Measurements from ENCODE around the gene TREML1. TPM values are rescaled to one million over a fixed set of nuclear protein-coding genes. Genes with fewer than 3 reads are reported as not detected.
"Not testable (repeated sequence)": the region's sequence is repeated elsewhere in the genome, so short reads cannot be mapped to it uniquely, and the experiment has no call there.

The TREML1 gene
- total RNA-seq, 1 donor from 2014 or later = not detected

GRCh38 chr6:41119508-41119907 is 34.6 kb downstream of the TREML1 start:
- peaks cover 4% of the 10 kb centered on the region for H3K27me3 Mint-ChIP-seq (ENCODE audit: insufficient read depth, low read depth)
- TF ChIP-seq EZH2 (IDR thresholded peaks at IDR 0.05) (no peak), EZH2phosphoT487 (IDR thresholded peaks at IDR 0.05) (no peak)
- TF ChIP-seq, protein P1, sequence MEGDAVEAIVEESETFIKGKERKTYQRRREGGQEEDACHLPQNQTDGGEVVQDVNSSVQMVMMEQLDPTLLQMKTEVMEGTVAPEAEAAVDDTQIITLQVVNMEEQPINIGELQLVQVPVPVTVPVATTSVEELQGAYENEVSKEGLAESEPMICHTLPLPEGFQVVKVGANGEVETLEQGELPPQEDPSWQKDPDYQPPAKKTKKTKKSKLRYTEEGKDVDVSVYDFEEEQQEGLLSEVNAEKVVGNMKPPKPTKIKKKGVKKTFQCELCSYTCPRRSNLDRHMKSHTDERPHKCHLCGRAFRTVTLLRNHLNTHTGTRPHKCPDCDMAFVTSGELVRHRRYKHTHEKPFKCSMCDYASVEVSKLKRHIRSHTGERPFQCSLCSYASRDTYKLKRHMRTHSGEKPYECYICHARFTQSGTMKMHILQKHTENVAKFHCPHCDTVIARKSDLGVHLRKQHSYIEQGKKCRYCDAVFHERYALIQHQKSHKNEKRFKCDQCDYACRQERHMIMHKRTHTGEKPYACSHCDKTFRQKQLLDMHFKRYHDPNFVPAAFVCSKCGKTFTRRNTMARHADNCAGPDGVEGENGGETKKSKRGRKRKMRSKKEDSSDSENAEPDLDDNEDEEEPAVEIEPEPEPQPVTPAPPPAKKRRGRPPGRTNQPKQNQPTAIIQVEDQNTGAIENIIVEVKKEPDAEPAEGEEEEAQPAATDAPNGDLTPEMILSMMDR (IDR thresholded peaks at IDR 0.05) = no peak

GRCh38 chr6:41115027-41115426 is 39.1 kb downstream of the TREML1 start:
- H4K20me1 ChIP-seq (ENCODE audit: low read depth); H3K36me3 Mint-ChIP-seq; H3F3A ChIP-seq (ENCODE audit: low read depth); H3K9me3 ChIP-seq (ENCODE audit: low read depth); H3K36me3 ChIP-seq; H2AFZ ChIP-seq (replicated peaks); H3K4me2 ChIP-seq; H3K27me3 Mint-ChIP-seq (ENCODE audit: insufficient read depth, low read depth); H3K9ac ChIP-seq; H3K9me3 Mint-ChIP-seq; H3K4me3 ChIP-seq; H3K4me3 Mint-ChIP-seq; H3K4me1 Mint-ChIP-seq; DNase-seq (ENCODE audit: low spot score); H3K27me3 ChIP-seq; H3K79me2 ChIP-seq (ENCODE audit: low read depth); H3K4me1 ChIP-seq; H3K27ac Mint-ChIP-seq; H3K27ac ChIP-seq: not testable (repeated sequence)

More at GRCh38 chr6:41119508-41119907, 34.6 kb downstream of the TREML1 start:
- H3K4me1 Mint-ChIP-seq = no peaks in the 10 kb centered on the region
- H3K4me3 Mint-ChIP-seq = no peak overlapping the region
- peaks cover 2% of the 10 kb centered on the region for H3K36me3 Mint-ChIP-seq
- no peaks in the 10 kb centered on the region for H3K9me3 ChIP-seq (ENCODE audit: low read depth)
- peaks cover 7% of the 10 kb centered on the region for H3K4me1 ChIP-seq
- H2AFZ ChIP-seq (replicated peaks) = no peak overlapping the region
- no peak overlapping the region for H3K9ac ChIP-seq
- H4K20me1 ChIP-seq (ENCODE audit: low read depth) = no peaks in the 10 kb centered on the region
- no peak overlapping the region for H3K4me3 ChIP-seq
- no peaks in the 10 kb centered on the region for H3F3A ChIP-seq (ENCODE audit: low read depth)
- H3K79me2 ChIP-seq (ENCODE audit: low read depth) = no peaks in the 10 kb centered on the region
- no peak overlapping the region for H3K27ac ChIP-seq
- H3K4me2 ChIP-seq = no peak overlapping the region
- no peak for DNase-seq (ENCODE audit: low spot score)
- H3K9me3 Mint-ChIP-seq = no peaks in the 10 kb centered on the region
- no peaks in the 10 kb centered on the region for H3K36me3 ChIP-seq
- no peak overlapping the region for H3K27ac Mint-ChIP-seq
- H3K27me3 ChIP-seq = no peaks in the 10 kb centered on the region

DNA sequence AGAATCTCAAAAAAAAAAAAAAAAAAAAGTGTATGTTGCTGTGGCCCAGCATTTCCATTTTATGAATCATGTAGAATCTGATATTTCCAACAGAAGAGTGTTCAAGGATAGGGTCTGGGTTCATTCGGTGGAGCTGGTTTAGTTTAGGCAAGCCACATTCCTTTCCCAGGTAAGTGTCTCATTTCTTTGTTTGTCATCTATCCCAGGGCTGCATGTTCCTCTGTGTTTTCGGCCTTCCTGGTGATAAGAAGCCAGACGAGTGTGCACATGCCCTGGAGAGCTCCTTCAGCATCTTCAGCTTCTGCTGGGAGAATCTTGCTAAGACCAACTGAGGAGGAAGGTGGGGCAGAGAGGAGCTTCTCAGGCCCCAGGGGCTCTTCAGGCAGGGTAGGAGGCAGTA is 43.1 kb downstream of the TREML1 start:
- Mint-ChIP-seq H3K4me3 (no peak overlapping the region), H3K4me1 (no peaks in the 10 kb centered on the region), H3K27me3 (ENCODE audit: insufficient read depth, low read depth) (peaks cover 2% of the 10 kb centered on the region), H3K27ac (no peak overlapping the region), H3K36me3 (no peaks in the 10 kb centered on the region), H3K9me3 (no peaks in the 10 kb centered on the region)
- no peak overlapping the region for H3K9ac ChIP-seq
- no peak overlapping the region for H3K4me2 ChIP-seq
- H3K9me3 ChIP-seq (ENCODE audit: low read depth) = no peaks in the 10 kb centered on the region
- no peaks in the 10 kb centered on the region for H3K4me1 ChIP-seq
- no peak overlapping the region for H3K4me3 ChIP-seq
- no peak overlapping the region for H2AFZ ChIP-seq (replicated peaks)
- H3K27ac ChIP-seq = no peak overlapping the region
- H3K79me2 ChIP-seq (ENCODE audit: low read depth) = no peaks in the 10 kb centered on the region
- no peak for TF ChIP-seq EZH2phosphoT487 (IDR thresholded peaks at IDR 0.05)
- TF ChIP-seq, protein P1 (IDR thresholded peaks at IDR 0.05) = no peak
- no peak for TF ChIP-seq EZH2 (IDR thresholded peaks at IDR 0.05)
- H3K36me3 ChIP-seq = no peaks in the 10 kb centered on the region
- no peaks in the 10 kb centered on the region for H4K20me1 ChIP-seq (ENCODE audit: low read depth)
- no peaks in the 10 kb centered on the region for H3F3A ChIP-seq (ENCODE audit: low read depth)
- no peaks in the 10 kb centered on the region for H3K27me3 ChIP-seq
- DNase-seq (ENCODE audit: low spot score) = no peak

GRCh38 chr6:41103847-41104246 is 50.3 kb downstream of the TREML1 start:
- DNase-seq (ENCODE audit: low spot score) = no peak
- H3K36me3 Mint-ChIP-seq = peaks cover 12% of the 10 kb centered on the region
- no peaks in the 10 kb centered on the region for H3K9me3 Mint-ChIP-seq
- H3K27me3 Mint-ChIP-seq (ENCODE audit: insufficient read depth, low read depth) = no peaks in the 10 kb centered on the region
- H3K4me3 Mint-ChIP-seq = no peak overlapping the region
- Histone ChIP-seq H3K4me1 (no peaks in the 10 kb centered on the region), H3K27me3 (no peaks in the 10 kb centered on the region), H3K9ac (no peak overlapping the region), H3K36me3 (peaks cover 13% of the 10 kb centered on the region), H3K27ac (no peak overlapping the region), H3K4me3 (no peak overlapping the region), H4K20me1 (ENCODE audit: low read depth) (peaks cover under 1% of the 10 kb centered on the region), H3F3A (ENCODE audit: low read depth) (peaks cover 16% of the 10 kb centered on the region), H3K79me2 (ENCODE audit: low read depth) (no peaks in the 10 kb centered on the region), H3K9me3 (ENCODE audit: low read depth) (no peaks in the 10 kb centered on the region), H2AFZ (replicated peaks) (no peak overlapping the region), H3K4me2 (no peak overlapping the region)
- H3K27ac Mint-ChIP-seq = no peak overlapping the region
- no peaks in the 10 kb centered on the region for H3K4me1 Mint-ChIP-seq
- TF ChIP-seq EZH2 (IDR thresholded peaks at IDR 0.05) (no peak), EZH2phosphoT487 (IDR thresholded peaks at IDR 0.05) (no peak)
- TF ChIP-seq, protein P1 (IDR thresholded peaks at IDR 0.05) = no peak

Measured in neural progenitor cell (in vitro differentiated cells).